Neural crest cell (in vitro differentiated cells): ENCODE results near the gene ZNF385C. TPM values are rescaled to one million over a fixed set of nuclear protein-coding genes. Genes with fewer than 3 reads are reported as not detected.

ENCODE experiments used
- DNase-seq: peaks from one replicate; pipeline ENCODE4 v3.0.0; 2021; ENCODE audit warnings: low read depth, mixed read lengths, low spot score
- H3K27ac Mint-ChIP-seq: one replicate; pipeline ENCODE4 v1.8.0; 2021; ENCODE audit warnings: mild to moderate bottlenecking, mixed read lengths; ENCODE audit not compliant: unreplicated experiment
- H3K27me3 Mint-ChIP-seq: 2 replicates; pipeline ENCODE4 v1.8.0; 2021; ENCODE audit warnings: low read depth, mild to moderate bottlenecking, mixed read lengths
- H3K36me3 Mint-ChIP-seq: 2 replicates; pipeline ENCODE4 v1.8.0; 2021; ENCODE audit warnings: low read depth, mild to moderate bottlenecking, mixed read lengths
- H3K4me1 Mint-ChIP-seq: 2 replicates; pipeline ENCODE4 v1.8.0; 2021; ENCODE audit warnings: mixed read lengths
- H3K4me3 Mint-ChIP-seq: one replicate; pipeline ENCODE4 v1.8.0; 2021; ENCODE audit warnings: mild to moderate bottlenecking, mixed read lengths
- H3K9me3 Mint-ChIP-seq: 2 replicates; pipeline ENCODE4 v1.8.0; 2021; ENCODE audit warnings: mixed read lengths
- CTCF ChIP-seq: fragments of 200-600 bp; sonication (generic); conservative IDR thresholded peaks from 2 replicates; pipeline ENCODE4 v1.5.0; 2021; ENCODE audit warnings: antibody characterized with exemption, mild to moderate bottlenecking
- total RNA-seq: library from RNA; stranded (reverse); gene quantifications from 2 replicates; pipeline ENCODE4 v1.2.1, GENCODE V29; 2021

Gene ZNF385C
- total RNA-seq, 1 donor from 2014 or later: 1.3 TPM

DNA sequence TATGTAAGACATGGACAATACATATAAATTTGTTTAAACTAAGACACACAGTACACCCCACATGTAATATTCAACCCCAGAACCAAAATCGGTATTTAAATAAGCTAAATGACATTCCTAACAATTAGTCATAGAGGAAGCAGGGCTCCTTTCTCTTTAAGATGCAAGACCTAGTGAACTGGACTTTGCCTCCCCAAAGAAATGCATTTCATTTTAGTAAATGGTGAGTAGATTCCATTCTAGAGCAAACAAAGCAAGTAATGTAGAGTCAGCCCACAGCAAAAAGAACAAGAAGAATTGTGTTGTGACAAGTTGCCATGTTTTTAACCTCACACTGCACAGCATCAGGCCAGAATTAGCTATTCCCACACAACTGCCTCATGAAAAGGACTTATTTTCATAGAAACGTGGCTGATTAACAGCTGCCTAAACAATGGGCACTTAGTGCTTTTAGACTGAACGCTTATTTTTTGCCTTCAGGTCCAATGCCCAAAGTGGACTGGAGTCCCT, 95.4 kb downstream of the ZNF385C start:
- peaks cover 10% of the 10 kb centered on the region for H3K36me3 Mint-ChIP-seq
- H3K4me3 Mint-ChIP-seq: no peak overlapping the region
- no peak for DNase-seq
- no peaks in the 10 kb centered on the region for H3K9me3 Mint-ChIP-seq
- H3K27me3 Mint-ChIP-seq: no peaks in the 10 kb centered on the region
- H3K4me1 Mint-ChIP-seq: peaks cover 28% of the 10 kb centered on the region
- peak overlapping the region; percentile 7 for H3K27ac Mint-ChIP-seq
- no peak for TF ChIP-seq CTCF

GRCh38 chr17:42002175-42002791, 96.0 kb downstream of the ZNF385C start:
- Mint-ChIP-seq H3K27me3 (no peaks in the 10 kb centered on the region), H3K36me3 (peaks cover 10% of the 10 kb centered on the region), H3K4me1 (peaks cover 28% of the 10 kb centered on the region), H3K27ac (no peak overlapping the region), H3K9me3 (no peaks in the 10 kb centered on the region), H3K4me3 (no peak overlapping the region)
- DNase-seq: no peak
- no peak for TF ChIP-seq CTCF

DNA sequence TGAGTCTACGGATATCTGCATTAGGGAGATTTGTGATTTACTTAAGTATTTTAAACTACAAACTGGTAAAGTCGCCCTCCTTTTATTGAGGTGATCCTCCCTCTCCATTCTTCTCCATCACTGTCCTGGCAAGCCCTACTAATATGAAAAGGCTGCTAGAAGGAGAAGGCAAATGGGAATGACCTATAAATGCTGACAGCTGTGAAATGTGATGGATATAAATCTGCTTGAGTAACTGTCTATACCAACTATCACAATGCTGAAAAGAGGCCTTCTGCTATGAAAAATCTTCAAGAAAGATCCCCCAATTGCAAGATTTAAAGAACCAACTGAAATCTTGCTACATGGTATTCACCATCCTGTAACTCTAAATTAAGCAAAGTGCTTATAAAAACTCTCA, 96.5 kb downstream of the ZNF385C start:
- no peak for TF ChIP-seq CTCF
- Mint-ChIP-seq H3K27ac (no peak overlapping the region), H3K27me3 (no peaks in the 10 kb centered on the region), H3K4me3 (no peak overlapping the region), H3K4me1 (peaks cover 25% of the 10 kb centered on the region), H3K36me3 (peaks cover 11% of the 10 kb centered on the region), H3K9me3 (no peaks in the 10 kb centered on the region)
- no peak for DNase-seq

DNA sequence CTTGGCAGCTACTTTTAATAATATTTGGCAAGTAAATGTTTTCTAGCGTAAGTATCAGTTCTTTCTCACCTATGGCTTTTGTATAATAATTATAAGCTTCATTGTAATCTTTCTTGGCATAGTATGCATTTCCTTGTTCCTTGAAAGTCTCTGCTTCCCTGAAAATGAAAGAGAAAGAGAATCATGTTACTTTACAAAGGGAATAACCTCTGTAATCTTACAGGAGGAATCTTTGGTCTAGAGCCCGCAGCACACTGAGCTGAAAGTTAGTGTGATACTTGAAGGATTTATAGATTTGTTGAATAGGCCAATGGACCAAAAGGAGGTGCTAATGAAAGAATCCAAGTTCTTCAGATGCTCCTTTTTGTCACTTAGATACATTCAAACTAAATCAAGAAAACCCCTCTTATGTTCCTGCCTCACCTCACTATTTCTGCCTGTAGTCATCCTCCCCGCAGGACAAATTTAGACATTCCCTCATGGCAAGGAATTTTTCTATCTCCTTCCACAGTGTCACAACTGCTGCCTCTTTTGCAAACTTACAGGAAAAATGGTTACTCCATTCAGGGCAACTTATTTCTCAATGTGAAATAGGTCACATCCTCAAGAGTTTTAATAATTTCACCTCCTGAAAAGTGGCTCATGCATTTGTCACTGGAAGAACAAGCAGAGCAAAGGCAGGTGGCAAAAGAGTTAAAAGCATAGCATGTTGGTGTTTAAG, 97.7 kb downstream of the ZNF385C start:
- H3K4me3 Mint-ChIP-seq: no peak overlapping the region
- peaks cover 25% of the 10 kb centered on the region for H3K4me1 Mint-ChIP-seq
- no peak for TF ChIP-seq CTCF
- no peak overlapping the region for H3K27ac Mint-ChIP-seq
- H3K27me3 Mint-ChIP-seq: no peaks in the 10 kb centered on the region
- no peak for DNase-seq
- H3K9me3 Mint-ChIP-seq: no peaks in the 10 kb centered on the region
- peaks cover 12% of the 10 kb centered on the region for H3K36me3 Mint-ChIP-seq

DNA sequence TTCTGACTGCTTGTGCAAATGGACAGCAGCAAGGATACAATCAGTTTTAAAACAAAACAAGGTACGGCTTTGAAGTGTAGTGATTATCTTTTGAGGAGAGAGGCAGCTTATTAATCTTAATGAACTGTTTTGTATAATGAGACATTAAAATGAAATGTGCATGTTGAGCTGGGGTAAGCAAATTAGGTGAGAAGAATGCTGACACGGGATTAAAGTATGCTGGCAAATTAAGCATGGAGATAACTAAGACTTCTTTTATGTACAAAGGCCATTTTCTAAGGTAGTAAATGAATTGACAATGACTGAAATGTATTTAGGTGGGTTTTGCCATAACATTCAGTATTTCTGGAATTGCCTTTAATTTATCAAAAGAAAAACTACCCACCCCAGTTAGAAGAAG, 99.8 kb downstream of the ZNF385C start:
- DNase-seq: no peak
- no peak for TF ChIP-seq CTCF
- Mint-ChIP-seq H3K9me3 (no peaks in the 10 kb centered on the region), H3K27me3 (no peaks in the 10 kb centered on the region), H3K4me3 (no peak overlapping the region), H3K27ac (no peak overlapping the region), H3K4me1 (peaks cover 14% of the 10 kb centered on the region), H3K36me3 (peaks cover 16% of the 10 kb centered on the region)
